Lower lobe of right lung (tissue), 2 donors: ENCODE measurements around the gene DLX4. TPM values are rescaled to one million over a fixed set of nuclear protein-coding genes. Genes with fewer than 3 reads are reported as not detected.
A peak's percentile ranks its signal among the peaks of the same experiment; 100 is the strongest.

Experiments used
- ATAC-seq, 2 donors: fragments of 200-7000 bp; cut with Tn5 transposase; one replicate each; pipeline ENCODE4 v1.9.1; 2020 to 2022; ENCODE audit warnings: mild to moderate bottlenecking in 2 of 2, moderate library complexity in 2 of 2
- DNase-seq: peaks from one replicate; pipeline ENCODE4 v3.0.0-alpha.2; 2020
- H3K27ac ChIP-seq: fragments of 200-600 bp; one replicate; pipeline ENCODE4 v1.8.0; 2022
- H3K27me3 ChIP-seq: fragments of 200-600 bp; one replicate; pipeline ENCODE4 v1.8.0; 2022; ENCODE audit warnings: low read depth
- H3K36me3 ChIP-seq: fragments of 200-600 bp; one replicate; pipeline ENCODE4 v1.8.0; 2022; ENCODE audit warnings: mild to moderate bottlenecking
- H3K4me1 ChIP-seq: fragments of 200-600 bp; one replicate; pipeline ENCODE4 v1.8.0; 2022
- H3K4me3 ChIP-seq: fragments of 200-600 bp; one replicate; pipeline ENCODE4 v1.8.0; 2022; ENCODE audit warnings: mild to moderate bottlenecking
- H3K9me3 ChIP-seq: fragments of 200-600 bp; one replicate; pipeline ENCODE4 v1.8.0; 2022
- CTCF ChIP-seq: fragments of 200-600 bp; IDR thresholded peaks from one replicate; pipeline ENCODE4 v1.8.0; 2022; ENCODE audit warnings: antibody characterized with exemption, mild to moderate bottlenecking
- intact Hi-C: fragments of 100-400 bp; cut with DNase I; formaldehyde crosslinking; loops from one replicate; pipeline ENCODE4 v1.11.0; 2022
- long read RNA-seq: library from polyadenylated mRNA; unstranded; transcript quantifications from one replicate; pipeline ENCODE4 v2.0.0, GENCODE V29; 2021
- total RNA-seq: library from RNA; stranded (reverse); fragmentation: NEBNext Ultra II Directional; extraction: Animal tissue kit (Norgen Biotek cat#: 25700); gene quantifications from one replicate; pipeline ENCODE4 v1.2.1, GENCODE V29; 2021
- donor health status: DM: no; HTN: yes; CAD: no; lungs with severe emphysema.

The DLX4 gene, protein sequence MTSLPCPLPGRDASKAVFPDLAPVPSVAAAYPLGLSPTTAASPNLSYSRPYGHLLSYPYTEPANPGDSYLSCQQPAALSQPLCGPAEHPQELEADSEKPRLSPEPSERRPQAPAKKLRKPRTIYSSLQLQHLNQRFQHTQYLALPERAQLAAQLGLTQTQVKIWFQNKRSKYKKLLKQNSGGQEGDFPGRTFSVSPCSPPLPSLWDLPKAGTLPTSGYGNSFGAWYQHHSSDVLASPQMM
- 3.0 TPM for total RNA-seq
- long read RNA-seq, partial matches to known transcripts: 0 of 1 reads
- long read RNA-seq, other reads (novel, unspliced or antisense): 1 of 1 reads

GRCh38 chr17:49969134-49969759 is at the start of gene DLX4:
DLX4 (plus strand) TSS chr17:49969190; CDS start chr17:49969469, 279 bp downstream.
- intact Hi-C loops: no loop called here
- Histone ChIP-seq H3K4me1 (peaks cover 42% of the 10 kb centered on the region), H3K27me3 (peaks cover 95% of the 10 kb centered on the region), H3K4me3 (peak within 1 kb of the TSS; percentile 66), H3K36me3 (no peaks in the 10 kb centered on the region), H3K9me3 (no peaks in the 10 kb centered on the region), H3K27ac (peak within 1 kb of the TSS; percentile 53)
- TF ChIP-seq CTCF: no peak
- no peak for DNase-seq
- peak in 1 of 2 donors; percentile 11 for ATAC-seq

GRCh38 chr17:49920030-49920769 is 48.8 kb upstream of the DLX4 start:
- DNase-seq: no peak
- intact Hi-C loops: no loop called here

DNA sequence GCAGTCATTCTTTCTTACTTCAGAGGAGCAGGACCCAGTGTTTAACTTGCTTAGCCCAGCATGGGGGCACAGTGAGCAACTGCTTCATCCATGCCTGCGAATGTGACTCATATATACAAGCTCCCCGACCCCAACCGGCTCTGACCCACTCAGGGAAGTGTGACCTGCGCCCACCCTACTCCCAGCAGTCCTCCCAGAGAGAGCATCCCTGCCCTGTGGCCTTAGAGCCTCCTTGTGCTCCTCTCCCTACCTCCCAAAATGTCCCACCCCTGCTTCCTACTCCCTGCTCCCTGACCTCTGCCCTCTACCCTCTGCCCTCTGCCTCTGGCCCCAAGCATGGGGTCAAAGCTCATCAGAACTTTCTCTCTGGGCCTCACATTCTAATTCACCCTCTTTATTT is 46.9 kb upstream of the DLX4 start:
- H3K27me3 ChIP-seq: peaks cover 13% of the 10 kb centered on the region
- no peak overlapping the region for H3K27ac ChIP-seq
- H3K4me1 ChIP-seq: no peaks in the 10 kb centered on the region
- H3K4me3 ChIP-seq: no peak overlapping the region
- no peaks in the 10 kb centered on the region for H3K9me3 ChIP-seq
- H3K36me3 ChIP-seq: no peaks in the 10 kb centered on the region
- DNase-seq (no peak), ATAC-seq (no peak)
- intact Hi-C loops: no loop called here
- no peak for TF ChIP-seq CTCF

More at GRCh38 chr17:49920030-49920769, 48.8 kb upstream of the DLX4 start:
- Histone ChIP-seq H3K4me1 (no peaks in the 10 kb centered on the region), H3K27ac (no peak overlapping the region), H3K4me3 (no peak overlapping the region), H3K27me3 (peaks cover 13% of the 10 kb centered on the region), H3K36me3 (no peaks in the 10 kb centered on the region), H3K9me3 (no peaks in the 10 kb centered on the region)
- ATAC-seq: no peak
- no peak for TF ChIP-seq CTCF

DNA sequence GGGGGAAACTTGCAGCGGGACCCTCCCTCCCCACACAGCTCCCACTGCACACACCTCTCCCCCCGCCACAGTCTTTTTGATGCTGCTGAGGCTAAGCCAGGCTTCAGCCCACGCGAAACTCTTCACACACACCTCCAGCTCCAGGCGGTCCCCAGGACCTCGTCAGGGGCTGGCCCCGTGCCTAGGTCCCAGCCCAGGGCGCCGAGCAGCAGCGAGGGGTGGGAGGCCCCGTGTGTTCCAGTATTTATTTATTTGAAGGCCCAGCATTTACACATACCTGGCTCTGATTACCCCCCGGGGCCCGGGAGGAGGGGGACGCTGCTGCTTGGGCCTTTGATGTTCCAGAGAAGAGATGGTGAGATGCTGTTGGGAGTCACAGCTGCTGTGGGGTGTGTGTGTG is 44.9 kb upstream of the DLX4 start:
- intact Hi-C loops: no loop called here
- H3K9me3 ChIP-seq: no peaks in the 10 kb centered on the region
- H3K27me3 ChIP-seq: peaks cover 23% of the 10 kb centered on the region
- H3K36me3 ChIP-seq: no peaks in the 10 kb centered on the region
- DNase-seq (no peak), ATAC-seq (no peak)
- no peaks in the 10 kb centered on the region for H3K4me1 ChIP-seq
- no peak overlapping the region for H3K27ac ChIP-seq
- no peak for TF ChIP-seq CTCF
- H3K4me3 ChIP-seq: no peak overlapping the region

GRCh38 chr17:49924589-49924988 is 44.4 kb upstream of the DLX4 start:
- Histone ChIP-seq H3K9me3 (no peaks in the 10 kb centered on the region), H3K4me1 (no peaks in the 10 kb centered on the region), H3K4me3 (no peak overlapping the region), H3K36me3 (no peaks in the 10 kb centered on the region), H3K27ac (no peak overlapping the region), H3K27me3 (peaks cover 23% of the 10 kb centered on the region)
- no peak for TF ChIP-seq CTCF
- DNase-seq (no peak), ATAC-seq (no peak)
- intact Hi-C loops: no loop called here
